Measurements from ENCODE around the gene IGF1R. TPM values are rescaled to one million over a fixed set of nuclear protein-coding genes. Genes with fewer than 3 reads are reported as not detected.

IGF1R gene
- total and polyA plus RNA-seq, 7 donors, result 1.2 to 130 (median 39.6) TPM

GRCh38 chr15:98953000-98953787 lies 304.9 kb downstream of the IGF1R start:
- whole genome bisulfite sequencing, 2 donors, result 71 to 88% methylated on average over 19 of the region's 19 CpGs
- H3K4me1 ChIP-seq, result peaks cover 0 to 57% (median 49%) of the 10 kb centered on the region in 4 donors

GRCh38 chr15:98953968-98954367 lies 305.6 kb downstream of the IGF1R start:
- DNase-seq, result no peak
- H3K27me3 ChIP-seq, result no peaks in the 10 kb centered on the region
- H3K9me3 ChIP-seq, result no peaks in the 10 kb centered on the region
- peaks cover 12 to 44% (median 27%) of the 10 kb centered on the region in 4 donors for H3K36me3 ChIP-seq
- 84 to 92% methylated on average over 16 of the region's 16 CpGs for WGBS, 2 donors
- intact Hi-C loops (cut with DNase I), result loop anchor here (2.0 kb wide), 1 partner anchor 105 kb away; no protein-coding TSS in a partner anchor
- peak in 1 of 4 donors; percentile 69 for TF ChIP-seq EP300 (IDR thresholded peaks at IDR 0.05)
- TF ChIP-seq POLR2AphosphoS5 (IDR thresholded peaks at IDR 0.05), result peak in 2 of 4 donors; percentile 7 to 37
- TF ChIP-seq CTCF (IDR thresholded peaks at IDR 0.05), result no peak
- no peak for TF ChIP-seq POLR2A (IDR thresholded peaks at IDR 0.05)
- H3K27ac ChIP-seq, result peak overlapping the region; percentile 80 to 92 (median 84)
- no peak overlapping the region for H3K4me3 ChIP-seq
- H3K4me1 ChIP-seq, result peaks cover 0 to 57% (median 49%) of the 10 kb centered on the region in 4 donors

More at GRCh38 chr15:98953000-98953787, 304.9 kb downstream of the IGF1R start:
- no peaks in the 10 kb centered on the region for H3K27me3 ChIP-seq
- DNase-seq, result no peak
- intact Hi-C loops (cut with DNase I), result no loop called here
- peak overlapping the region; percentile 80 to 92 (median 84) for H3K27ac ChIP-seq
- H3K9me3 ChIP-seq, result no peaks in the 10 kb centered on the region
- TF ChIP-seq EP300 (IDR thresholded peaks at IDR 0.05), result no peak
- no peak for TF ChIP-seq CTCF (IDR thresholded peaks at IDR 0.05)
- no peak for TF ChIP-seq POLR2AphosphoS5 (IDR thresholded peaks at IDR 0.05)
- no peak for TF ChIP-seq POLR2A (IDR thresholded peaks at IDR 0.05)
- no peak overlapping the region for H3K4me3 ChIP-seq
- H3K36me3 ChIP-seq, result peaks cover 13 to 44% (median 26%) of the 10 kb centered on the region in 4 donors

GRCh38 chr15:98954411-98954810 lies 306.1 kb downstream of the IGF1R start:
- Histone ChIP-seq H3K36me3 (peaks cover 15 to 44% (median 27%) of the 10 kb centered on the region in 4 donors), H3K4me3 (no peak overlapping the region), H3K27me3 (no peaks in the 10 kb centered on the region), H3K9me3 (no peaks in the 10 kb centered on the region), H3K27ac (peak overlapping the region; percentile 80 to 92 (median 84)), H3K4me1 (peaks cover 0 to 57% (median 49%) of the 10 kb centered on the region in 4 donors)
- TF ChIP-seq CTCF (IDR thresholded peaks at IDR 0.05) (no peak), EP300 (IDR thresholded peaks at IDR 0.05) (peak in 3 of 4 donors; percentile 62 to 98 (median 68)), POLR2AphosphoS5 (IDR thresholded peaks at IDR 0.05) (peak; percentile 47 to 81 (median 50)), POLR2A (IDR thresholded peaks at IDR 0.05) (no peak)
- DNase-seq, result peak; percentile 96
- intact Hi-C loops (cut with DNase I), result loop anchor here (2.0 kb wide), 1 partner anchor 104 kb away; no protein-coding TSS in a partner anchor
- WGBS, 2 donors, result 65 to 78% methylated on average over 5 of the region's 5 CpGs

GRCh38 chr15:98955331-98955730 lies 307.0 kb downstream of the IGF1R start:
- Histone ChIP-seq H3K27ac (peak overlapping the region; percentile 80 to 92 (median 84)), H3K27me3 (no peaks in the 10 kb centered on the region), H3K4me1 (peaks cover 0 to 57% (median 49%) of the 10 kb centered on the region in 4 donors), H3K4me3 (no peak overlapping the region), H3K36me3 (peaks cover 16 to 44% (median 24%) of the 10 kb centered on the region in 4 donors), H3K9me3 (no peaks in the 10 kb centered on the region)
- TF ChIP-seq EP300 (IDR thresholded peaks at IDR 0.05) (no peak), POLR2AphosphoS5 (IDR thresholded peaks at IDR 0.05) (no peak), CTCF (IDR thresholded peaks at IDR 0.05) (no peak), POLR2A (IDR thresholded peaks at IDR 0.05) (no peak)
- WGBS, 2 donors, result 74 to 84% methylated on average over 8 of the region's 8 CpGs
- peak; percentile 82 for DNase-seq
- intact Hi-C loops (cut with DNase I), result loop anchor here (2.0 to 5.0 kb wide), 2 partner anchors 62 to 103 kb away; no protein-coding TSS in a partner anchor
